Hematopoietic multipotent progenitor cell treated with erythropoietin and hydrocortisone succinate and interleukin-3 and kit ligand, for 4 days (in vitro differentiated cells): Measurements from ENCODE around the gene KRAS.
"Not testable (repeated sequence)": the region's sequence is repeated elsewhere in the genome, so short reads cannot be mapped to it uniquely, and the experiment has no call there.

Source experiments
- DNase-seq: peaks from one replicate; pipeline ENCODE4 v3.0.0-alpha.2; 2015

Gene KRAS

DNA sequence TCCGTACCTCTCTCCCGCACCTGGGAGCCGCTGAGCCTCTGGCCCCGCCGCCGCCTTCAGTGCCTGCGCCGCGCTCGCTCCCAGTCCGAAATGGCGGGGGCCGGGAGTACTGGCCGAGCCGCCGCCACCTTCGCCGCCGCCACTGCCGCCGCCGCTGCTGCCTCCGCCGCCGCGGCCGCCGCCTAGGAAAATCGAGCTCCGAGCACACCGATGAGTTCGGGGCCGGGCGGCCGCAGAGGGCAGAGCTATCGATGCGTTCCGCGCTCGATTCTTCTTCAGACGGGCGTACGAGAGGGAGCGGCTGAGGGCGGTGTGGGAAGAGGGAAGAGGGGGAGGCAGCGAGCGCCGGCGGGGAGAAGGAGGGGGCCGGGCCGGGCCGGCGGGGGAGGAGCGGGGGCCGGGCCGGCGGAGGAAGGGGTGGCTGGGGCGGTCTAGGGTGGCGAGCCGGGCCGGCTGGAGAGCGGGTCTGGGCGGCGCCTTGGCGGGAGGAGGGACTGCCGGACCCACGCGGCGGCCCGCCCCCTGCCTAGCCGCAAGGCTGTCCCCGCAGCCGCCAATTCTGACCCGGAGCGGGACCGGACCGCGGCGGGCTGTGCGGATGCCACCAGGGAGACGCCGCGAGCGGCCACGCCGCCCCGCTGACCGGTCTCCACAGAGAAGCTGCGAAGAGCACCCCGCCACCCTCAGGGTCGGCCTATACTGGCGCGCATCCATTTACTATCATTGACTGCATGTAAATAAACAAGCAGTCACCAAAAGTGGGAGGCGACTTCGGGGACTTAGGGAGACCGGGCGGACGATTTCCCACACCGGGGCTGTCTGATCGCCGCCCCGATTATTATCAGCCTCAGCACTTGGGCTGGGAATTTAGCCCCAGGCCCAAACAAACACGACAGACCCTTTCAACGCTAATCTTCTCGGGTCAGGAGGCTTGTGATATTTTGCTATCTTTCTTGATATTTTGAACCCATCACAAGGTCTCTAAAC, at the start of gene KRAS:
TSS of gene KRAS (minus strand) at position 186 of the 987 bp plus-strand sequence.
- peak; percentile 99 for DNase-seq

DNA sequence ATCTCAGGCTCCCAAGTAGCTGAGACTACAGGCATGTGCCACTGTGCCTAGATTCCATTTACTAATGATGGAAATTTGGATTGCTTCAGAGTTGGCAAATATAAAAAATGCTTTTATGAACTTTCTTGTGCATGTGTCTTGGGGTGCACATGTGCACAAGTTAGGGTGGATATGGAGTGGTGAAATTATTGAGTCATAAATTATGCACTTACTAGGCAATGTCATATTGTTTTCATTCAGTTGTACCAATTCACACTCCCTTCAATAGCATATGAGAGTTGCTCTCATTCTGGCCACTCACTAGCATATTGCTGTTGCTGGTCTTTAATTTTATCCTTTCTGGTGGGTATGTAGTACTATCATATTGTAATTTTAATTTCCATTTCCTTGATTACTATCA, 45.7 kb upstream of the KRAS start:
- DNase-seq: no peak

DNA sequence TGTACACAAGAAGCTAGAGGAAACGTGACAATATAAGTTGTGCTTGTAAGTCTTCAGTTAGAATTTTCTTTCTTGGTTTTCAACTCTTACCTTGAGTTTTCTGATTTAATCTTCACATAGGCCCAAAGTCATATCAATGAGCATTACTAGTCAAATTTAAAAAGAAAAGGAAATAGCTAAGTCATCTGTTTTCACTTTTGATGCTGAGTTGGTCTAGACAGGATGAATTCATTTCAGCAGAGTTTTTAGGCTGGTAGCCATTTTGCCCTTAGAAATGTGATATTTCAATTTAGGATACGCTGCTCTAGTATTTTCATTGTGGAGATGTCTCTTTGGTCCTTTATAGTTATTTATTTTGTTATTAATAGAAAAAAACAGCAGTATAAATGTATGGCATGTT, 44.6 kb upstream of the KRAS start:
- DNase-seq: no peak

DNA sequence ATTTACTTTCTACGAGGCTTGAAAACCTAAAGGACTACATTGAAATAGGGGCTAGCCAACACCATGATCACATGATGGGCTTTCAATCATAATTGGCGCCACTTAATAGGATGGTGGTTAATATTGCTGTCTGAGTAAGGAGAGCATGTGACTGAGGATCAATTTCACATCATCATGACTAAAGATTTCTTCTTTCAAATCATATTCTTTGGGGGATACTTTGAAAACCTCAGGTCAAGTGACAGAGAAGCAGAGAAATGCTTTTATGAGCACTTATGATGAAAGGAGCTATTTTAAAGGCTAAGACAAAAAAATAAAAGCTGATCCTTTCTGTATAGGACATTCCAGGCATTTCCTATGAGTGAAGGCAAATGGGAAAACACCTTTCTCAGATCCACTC, 42.9 kb upstream of the KRAS start:
- no peak for DNase-seq

DNA sequence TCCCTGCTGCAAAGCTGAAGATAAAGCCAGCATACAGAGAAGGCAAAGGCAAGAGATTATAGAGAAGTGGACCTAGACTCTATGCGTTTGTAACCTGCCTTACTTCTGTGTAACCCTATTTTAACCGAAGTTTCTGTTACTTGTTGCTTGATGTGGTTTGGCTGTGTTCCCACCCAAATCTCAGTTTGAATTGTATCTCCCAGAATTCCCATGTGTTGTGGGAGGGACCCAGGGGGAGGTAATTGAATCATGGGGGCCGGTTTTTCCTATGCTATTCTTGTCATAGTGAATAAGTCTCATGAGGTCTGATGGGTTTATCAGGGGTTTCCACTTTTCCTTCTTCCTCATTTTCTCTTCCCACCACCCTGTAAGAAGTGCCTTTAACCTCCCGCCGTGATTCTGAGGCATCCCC, 42.1 kb upstream of the KRAS start:
- DNase-seq: not testable (repeated sequence)

DNA sequence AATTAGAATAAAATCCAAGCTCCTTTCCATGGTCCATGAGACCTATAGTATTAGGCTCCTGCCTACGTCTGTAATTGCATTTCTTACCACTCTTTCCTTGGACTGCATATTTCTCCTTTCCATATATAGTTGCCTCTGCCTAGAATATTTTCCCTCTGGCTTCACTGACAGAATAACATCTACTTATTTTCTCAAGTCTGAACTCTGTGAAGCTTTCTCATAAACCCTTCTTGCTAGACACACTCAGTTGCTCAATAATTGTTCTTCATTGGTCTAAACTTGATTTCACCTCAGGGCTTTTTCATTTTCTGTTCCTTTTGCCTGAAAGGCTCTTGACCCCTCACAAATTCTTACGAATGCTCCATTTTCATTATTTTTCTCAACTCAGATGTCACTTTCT, 36.9 kb upstream of the KRAS start:
- no peak for DNase-seq

DNA sequence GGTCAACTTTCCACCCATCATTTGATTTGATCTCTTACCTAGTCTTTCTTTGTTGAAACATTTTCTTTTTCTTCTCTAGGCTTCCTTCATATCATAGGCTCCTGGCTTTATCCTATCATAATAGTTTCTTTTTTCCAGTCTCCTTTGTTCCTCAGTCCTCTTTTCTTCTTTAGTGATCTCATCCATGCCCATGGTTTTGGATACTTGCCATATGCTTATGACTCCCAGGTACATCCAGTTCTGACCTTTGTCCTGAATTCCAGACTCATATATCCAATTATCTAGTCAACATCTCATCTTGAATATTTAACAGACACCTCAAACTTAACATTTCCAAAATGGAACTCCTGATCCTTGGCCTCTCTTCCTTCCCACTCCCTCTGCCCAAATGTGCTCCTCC, 36.1 kb upstream of the KRAS start:
- no peak for DNase-seq

DNA sequence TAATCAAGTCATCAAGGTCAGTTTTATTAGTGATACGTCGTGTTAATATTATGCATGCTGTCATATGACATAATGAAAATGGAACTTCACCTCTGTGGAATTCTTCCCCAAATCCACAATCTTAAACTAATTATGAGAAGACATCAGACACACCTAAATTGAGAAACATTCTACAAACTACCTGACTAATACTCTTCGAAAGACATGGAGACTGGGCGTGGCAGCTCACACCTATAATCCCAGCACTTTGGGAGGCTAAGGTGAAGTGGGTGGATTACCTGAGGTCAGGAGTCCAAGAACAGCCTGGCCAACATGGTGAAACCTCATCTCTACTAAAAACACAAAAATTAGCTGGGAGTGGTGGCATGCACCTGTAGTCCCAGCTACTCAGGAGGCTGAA, 33.3 kb upstream of the KRAS start:
- DNase-seq: no peak

DNA sequence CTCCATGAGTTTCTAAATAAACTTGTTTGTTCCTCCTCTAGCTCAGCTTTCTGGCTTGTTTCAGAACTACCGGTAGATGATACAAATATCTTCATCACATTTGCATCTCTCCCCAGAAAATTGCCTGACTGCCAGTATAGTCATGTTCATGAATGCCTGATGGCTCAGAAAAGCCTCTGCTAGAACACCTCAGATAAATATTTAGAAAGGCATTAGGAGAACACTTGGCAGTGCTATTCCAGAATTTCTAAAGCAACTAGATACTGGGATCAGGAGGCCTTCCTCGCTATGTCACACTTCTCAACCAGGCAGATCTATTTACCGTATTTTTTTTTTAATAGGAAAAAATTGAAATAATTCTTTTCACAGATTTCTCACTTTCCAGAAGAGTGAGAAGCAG, 32.3 kb upstream of the KRAS start:
- DNase-seq: no peak

DNA sequence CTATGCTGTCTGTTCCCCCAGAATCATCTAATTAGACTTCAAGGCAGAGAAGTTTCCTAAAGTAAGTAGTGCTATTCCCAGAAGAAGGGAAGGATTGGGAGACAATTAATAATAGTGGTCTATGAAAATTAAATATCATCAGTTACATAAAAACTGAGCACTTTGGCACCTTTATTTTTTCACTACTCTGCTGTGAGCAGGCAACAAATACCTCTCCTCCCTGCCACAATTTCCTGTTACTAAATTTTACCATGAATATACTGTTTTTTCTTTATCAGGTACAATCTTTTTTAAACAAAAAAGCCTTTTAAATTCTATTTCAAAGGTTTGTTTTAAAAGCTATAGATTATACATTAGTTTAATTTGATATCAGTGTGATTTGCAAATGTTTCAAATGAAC, 29.4 kb upstream of the KRAS start:
- peak; percentile 5 for DNase-seq

DNA sequence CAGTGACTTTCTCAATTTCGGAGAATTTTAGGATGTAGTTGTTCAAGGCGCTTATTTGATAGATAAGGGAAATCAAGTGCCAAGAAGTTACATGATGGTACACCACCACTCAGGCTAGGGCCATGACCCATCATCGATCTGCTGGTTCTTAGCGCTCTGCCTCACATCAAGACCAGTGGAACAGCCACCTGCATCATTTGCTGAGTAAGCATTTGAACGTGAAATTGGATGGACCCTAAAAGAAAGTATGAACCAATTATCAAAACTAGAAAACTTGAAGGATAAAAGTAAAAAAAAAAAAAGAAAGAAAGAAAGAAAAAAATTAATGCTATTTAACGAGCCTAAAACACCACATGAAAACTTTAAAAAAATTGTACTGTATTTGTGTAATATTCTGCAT, 27.5 kb upstream of the KRAS start:
- no peak for DNase-seq

DNA sequence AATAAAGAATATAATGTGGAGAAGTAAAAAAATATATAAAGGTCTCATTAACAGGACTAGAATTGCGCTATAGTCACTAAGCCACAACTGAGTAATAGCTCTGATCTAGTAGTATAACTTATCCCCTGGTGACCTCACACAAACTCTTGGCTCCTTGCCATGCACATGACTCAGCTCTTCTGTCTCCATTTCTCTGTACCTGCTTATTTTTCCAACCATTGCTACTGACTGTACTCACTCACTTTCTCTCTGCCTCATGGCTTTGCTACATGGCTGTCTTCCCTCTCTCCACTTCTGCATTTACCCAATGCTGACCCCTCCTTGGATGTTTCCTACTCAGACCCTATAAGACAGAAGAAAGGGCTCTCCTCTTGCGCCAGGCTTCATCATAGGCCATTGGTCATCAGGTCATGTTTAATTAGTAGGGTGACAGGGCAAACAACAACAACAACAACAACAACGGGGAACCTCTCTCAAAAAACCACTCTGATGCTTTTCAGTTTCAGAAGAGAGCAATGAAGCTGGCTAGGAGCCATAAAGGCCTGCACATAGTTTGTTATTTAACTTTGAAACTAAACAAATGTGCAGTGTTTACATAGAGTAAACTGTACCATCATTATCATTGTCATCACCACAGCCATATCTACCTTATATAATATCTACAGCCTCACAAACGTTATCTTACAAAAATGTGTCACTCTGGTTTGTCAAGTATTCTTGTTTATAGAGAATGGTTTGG, 25.6 kb upstream of the KRAS start:
- DNase-seq: peak; percentile 80

DNA sequence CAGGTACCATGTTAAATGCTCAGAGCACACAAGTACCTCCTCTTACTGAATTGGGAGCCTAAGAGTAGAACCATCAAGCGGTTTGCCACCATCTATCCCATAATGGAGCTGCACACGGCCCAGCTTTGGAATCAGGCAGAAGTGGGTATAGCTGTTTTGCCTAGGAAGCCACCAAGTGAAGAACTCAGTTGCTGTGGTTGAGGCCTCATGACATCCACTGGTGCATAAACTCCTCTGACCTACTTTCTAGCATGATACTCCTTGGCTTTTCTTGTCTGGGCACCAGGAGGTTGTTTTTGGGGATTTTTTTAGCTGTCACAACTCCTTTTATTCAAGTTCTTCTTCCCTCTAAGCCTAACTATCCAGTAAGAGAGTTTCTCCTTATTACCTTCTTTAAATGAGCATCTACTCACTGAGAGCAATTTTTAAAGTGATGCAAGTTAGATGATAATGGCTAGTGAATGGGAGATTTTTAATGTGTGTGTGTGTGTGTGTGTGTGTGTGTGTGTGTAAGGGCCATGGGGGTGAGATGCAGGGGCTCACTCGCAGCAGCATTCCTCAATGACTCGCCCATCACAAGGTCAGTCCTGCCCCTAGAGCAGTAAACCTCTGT, 20.9 kb upstream of the KRAS start:
- no peak for DNase-seq

DNA sequence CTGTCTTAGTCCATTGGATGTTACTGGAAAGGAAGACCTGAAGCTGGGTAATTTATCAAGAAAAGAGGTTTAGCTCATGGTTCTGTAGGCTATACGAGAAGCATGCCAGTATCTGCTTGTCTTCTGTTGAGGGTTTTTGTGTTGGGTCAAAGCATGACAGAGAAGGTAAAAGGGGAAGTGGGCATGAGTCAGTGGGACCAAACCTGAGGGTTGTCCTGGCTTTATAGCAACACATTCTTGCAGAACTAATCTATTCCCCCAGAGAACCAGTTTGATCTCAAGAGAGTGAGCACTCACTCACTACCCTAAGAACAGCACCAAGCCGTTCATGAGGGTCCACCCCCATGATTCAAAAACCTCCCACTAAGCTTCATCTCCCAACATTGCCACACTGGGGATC, 19.0 kb upstream of the KRAS start:
- DNase-seq: peak; percentile 64

DNA sequence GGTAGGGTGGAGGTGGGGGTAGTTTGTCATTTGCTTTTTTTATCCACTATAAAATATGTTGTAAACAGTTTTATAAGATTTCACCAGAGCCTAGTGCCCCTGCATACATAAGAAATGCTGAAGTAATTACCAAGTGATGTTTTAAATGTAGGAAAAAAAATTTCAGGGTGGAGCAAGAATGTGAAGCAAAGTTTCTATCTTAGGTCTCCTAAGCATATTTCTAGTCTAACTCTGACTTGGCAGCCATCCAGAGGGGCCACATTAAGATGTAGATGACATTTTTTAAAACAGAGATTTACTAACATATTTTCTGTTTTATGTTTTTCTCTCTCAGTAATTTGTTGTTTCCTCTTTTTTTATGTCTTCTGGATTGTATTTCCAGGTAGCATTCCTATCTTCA, 15.8 kb upstream of the KRAS start:
- DNase-seq: peak; percentile 23

DNA sequence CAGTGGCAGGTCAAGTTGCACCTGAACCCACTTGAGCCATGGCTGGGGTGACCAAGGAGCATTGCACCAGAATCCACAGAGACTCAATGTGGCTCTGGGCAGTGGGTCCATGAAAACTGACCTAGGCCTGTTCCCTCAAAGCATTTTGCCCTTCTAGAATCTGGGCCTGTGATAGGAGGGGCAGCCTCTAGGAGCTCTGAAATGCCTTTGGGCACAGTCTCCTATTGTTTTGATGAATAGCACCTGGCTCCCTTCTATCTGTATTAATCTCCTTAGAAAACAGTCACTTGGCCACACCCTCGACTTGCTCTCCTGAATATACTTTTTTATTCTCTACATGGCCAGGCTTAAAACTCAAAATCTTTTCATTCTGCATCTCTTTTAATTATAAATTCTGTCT, 14.1 kb upstream of the KRAS start:
- DNase-seq: no peak

DNA sequence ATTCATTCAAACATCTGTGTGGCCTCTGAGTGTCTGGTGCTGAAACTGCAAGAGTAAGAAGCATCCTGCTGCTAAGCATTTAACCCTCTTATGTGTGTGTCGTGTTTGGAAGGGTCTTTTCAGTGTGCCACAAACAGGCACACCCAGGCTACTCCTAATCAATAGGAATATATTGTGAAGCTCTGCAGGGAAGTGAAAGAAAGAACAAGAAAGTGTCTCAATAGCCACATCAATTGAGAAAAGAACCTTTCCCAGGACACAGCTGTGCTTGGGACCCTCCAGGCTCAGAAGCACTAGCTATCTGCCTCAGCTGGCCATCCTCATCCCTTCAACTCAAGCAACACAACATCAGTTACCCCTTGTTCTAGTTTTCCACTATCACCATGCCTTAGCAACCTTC, 13.4 kb upstream of the KRAS start:
- no peak for DNase-seq

DNA sequence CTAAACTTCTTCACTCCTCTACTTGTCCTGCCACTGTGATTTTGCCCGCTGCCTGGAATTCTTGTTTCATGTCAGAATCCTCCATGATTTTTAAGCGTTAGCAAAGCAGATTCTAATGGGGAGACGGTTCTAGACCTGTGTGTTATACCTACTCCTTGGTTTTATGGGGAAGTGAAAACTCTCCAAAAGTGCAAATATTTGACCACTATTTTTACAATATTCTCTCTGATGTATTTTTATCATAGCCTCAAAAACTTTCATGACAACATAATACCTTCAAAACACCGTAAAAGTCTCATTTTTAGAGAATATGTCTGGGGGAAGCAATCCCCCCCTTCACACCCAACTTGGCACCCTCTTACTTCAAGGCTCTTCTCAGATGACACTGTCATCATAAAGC, 12.9 kb upstream of the KRAS start:
- no peak for DNase-seq

DNA sequence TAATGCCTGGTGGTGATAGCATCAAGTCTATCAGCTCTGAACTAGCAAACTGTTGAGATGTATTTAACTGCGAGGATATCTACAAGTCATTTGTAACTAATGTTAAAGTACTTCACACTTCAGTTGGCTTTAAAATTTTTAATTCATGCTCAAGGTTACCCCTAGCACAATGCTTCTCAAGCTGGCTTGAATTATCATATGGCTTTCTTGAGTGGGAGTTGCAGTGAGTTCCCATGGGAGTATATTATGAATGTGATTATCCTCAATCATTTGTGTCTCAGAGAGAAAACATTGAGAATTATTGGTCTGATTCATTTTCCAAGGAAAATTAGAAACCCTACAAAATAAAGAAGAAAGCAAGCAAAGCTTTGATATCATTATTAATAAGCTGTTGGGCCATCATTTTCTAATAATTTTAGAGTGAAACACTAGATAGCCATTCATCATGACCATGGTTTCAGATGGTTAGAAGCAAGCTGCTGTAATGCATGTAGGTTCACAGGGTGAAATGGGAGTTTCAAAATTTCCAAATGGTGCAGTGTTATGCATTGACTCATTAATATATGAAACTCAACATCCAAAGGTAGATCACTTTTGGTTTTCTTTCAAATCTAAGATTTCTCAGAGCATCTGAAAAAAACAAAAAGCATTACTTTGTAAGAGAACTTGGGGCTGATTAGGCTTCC, 11.8 kb upstream of the KRAS start:
- DNase-seq: no peak

DNA sequence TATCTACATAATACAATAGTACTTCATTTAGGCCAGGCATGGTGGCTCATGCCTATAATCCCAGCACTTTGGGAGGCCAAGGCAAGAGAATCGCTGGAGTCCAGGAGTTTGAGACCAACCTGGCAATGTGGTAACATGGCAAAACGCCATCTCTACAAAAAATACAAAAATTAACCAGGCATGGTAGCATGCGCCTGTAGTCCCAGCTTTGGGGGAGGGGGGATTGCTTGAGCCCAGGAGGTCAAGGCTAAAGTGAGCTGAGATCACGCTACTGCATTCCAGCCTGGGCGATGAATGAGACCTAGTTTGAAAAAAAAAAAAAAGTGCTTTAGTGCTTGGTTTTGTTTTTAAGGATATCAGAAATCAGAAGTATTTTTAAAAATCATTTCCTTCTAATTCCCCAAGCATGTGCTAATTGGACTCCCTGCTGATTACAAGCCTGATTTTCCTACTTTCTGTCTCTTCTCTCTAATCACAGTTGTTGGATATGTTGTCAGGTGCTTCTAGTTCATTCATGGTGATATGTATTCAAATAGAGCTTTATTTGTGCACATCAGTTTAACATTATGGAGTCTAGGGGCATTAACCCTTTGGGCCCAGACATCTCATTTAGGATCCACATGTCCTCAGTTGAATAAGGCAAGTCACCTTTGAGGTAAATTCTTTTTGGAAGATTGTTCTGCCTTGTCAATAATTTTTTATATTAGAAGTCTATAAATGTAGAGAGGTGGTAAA, 7.0 kb upstream of the KRAS start:
- DNase-seq: no peak

DNA sequence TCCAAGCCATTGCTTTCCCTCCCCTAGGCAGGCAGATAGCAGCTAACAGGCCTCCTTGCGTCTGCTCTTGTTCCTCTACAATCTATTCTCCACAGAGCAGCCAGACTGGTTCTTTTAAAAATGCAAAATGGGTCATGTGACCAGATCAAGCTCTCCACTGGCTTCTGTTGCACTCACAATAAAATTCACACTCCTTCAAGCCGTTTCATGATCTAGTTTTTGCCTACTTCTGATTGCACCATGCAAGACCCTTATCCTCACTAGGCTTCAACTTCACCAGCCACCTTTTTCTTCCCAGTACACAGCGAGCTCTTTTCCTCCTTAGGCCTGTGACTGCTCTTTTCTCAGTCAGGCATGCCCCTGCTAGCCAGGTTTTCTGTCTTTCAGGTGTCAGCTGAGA, 6.1 kb upstream of the KRAS start:
- DNase-seq: no peak

DNA sequence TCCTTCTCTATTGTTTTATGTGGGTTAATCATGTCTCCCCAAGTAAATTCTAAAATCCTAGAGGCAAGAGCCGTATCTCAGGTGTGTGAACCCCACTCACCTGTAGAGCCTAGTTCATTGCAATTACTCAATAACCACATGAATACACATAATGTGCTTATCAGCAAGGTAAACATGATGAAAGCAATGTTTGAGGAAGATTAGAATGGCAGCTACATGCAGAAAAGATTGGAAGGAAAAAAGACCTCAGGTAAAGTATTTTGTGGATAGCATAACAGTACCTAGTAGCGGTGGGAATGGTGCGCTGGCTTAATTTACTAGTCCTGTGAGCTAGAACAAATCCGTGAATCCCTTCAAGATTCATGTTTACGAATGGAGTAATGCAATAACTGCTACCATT, 5.3 kb upstream of the KRAS start:
- no peak for DNase-seq
